DOHH2 (cell line): ENCODE results near the gene TSKU.

Source experiments
- H3F3A ChIP-seq: fragments of 200-600 bp; sonication (generic), shearing (Covaris generic); 2 replicates; pipeline ENCODE4 v1.6.0; 2016; ENCODE audit warnings: antibody characterized with exemption, mild to moderate bottlenecking; ENCODE audit not compliant: control insufficient read depth, insufficient read depth
- H3K27ac ChIP-seq: fragments of 200-600 bp; sonication (generic); 2 replicates; pipeline ENCODE4 v1.5.1; 2014; ENCODE audit warnings: low read depth, mild to moderate bottlenecking, low read length, moderate library complexity
- H3K27me3 ChIP-seq: fragments of 200-600 bp; sonication (generic); 2 replicates; pipeline ENCODE4 v1.6.1; 2014; ENCODE audit warnings: mild to moderate bottlenecking, low read length, mixed read lengths; ENCODE audit not compliant: control insufficient read depth
- H3K36me3 ChIP-seq: fragments of 200-600 bp; sonication (generic); 2 replicates; pipeline ENCODE4 v1.6.1; 2014; ENCODE audit warnings: mild to moderate bottlenecking, low read length, moderate library complexity, mixed read lengths; ENCODE audit not compliant: control insufficient read depth
- H3K4me1 ChIP-seq: fragments of 200-600 bp; sonication (generic); 2 replicates; pipeline ENCODE4 v1.6.1; 2014; ENCODE audit warnings: mild to moderate bottlenecking, low read length, mixed read lengths; ENCODE audit not compliant: control insufficient read depth
- H3K4me2 ChIP-seq: fragments of 200-600 bp; sonication (generic); 2 replicates; pipeline ENCODE4 v1.6.0; 2014; ENCODE audit warnings: mild to moderate bottlenecking, low read length, moderate library complexity
- H3K4me3 ChIP-seq: fragments of 200-600 bp; sonication (generic); 2 replicates; pipeline ENCODE4 v1.5.1; 2014; ENCODE audit warnings: mild to moderate bottlenecking, low read length, mixed read lengths
- H3K79me2 ChIP-seq: fragments of 200-600 bp; sonication (generic); 2 replicates; pipeline ENCODE4 v1.6.1; 2014; ENCODE audit warnings: mild to moderate bottlenecking, low read length, mixed read lengths; ENCODE audit not compliant: control insufficient read depth
- H3K9me2 ChIP-seq: fragments of 200-600 bp; sonication (generic); replicated peaks from 2 replicates; pipeline ENCODE4 v1.6.1; 2014; ENCODE audit warnings: mild to moderate bottlenecking, low read length, mixed read lengths; ENCODE audit not compliant: control insufficient read depth
- H3K9me3 ChIP-seq: fragments of 200-600 bp; sonication (generic); 2 replicates; pipeline ENCODE4 v1.6.1; 2014; ENCODE audit warnings: antibody characterized with exemption, low read length, mixed read lengths; ENCODE audit not compliant: control insufficient read depth, insufficient read depth
- H4K20me1 ChIP-seq: fragments of 200-600 bp; sonication (generic); 2 replicates; pipeline ENCODE4 v1.6.0; 2014; ENCODE audit warnings: low read depth, mild to moderate bottlenecking, antibody characterized with exemption, low read length, moderate library complexity; ENCODE audit not compliant: control insufficient read depth, insufficient read depth
- EZH2phosphoT487 ChIP-seq: fragments of 200-600 bp; sonication (generic); IDR thresholded peaks from 2 replicates; pipeline ENCODE4 v1.6.1; 2017; ENCODE audit warnings: borderline replicate concordance, mild to moderate bottlenecking, antibody characterized with exemption, low read length, moderate library complexity, mixed read lengths
- TF ChIP-seq, protein P1 (sequence below): fragments of 200-600 bp; sonication (generic); IDR thresholded peaks from one replicate; pipeline ENCODE4 v1.5.1; 2014; ENCODE audit warnings: antibody characterized with exemption, mild to moderate bottlenecking, low read depth, low read length; ENCODE audit not compliant: poor library complexity, severe bottlenecking

The TSKU gene

GRCh38 chr11:76739798-76740197 lies 43.4 kb upstream of the TSKU start:
- TF ChIP-seq, protein P1, sequence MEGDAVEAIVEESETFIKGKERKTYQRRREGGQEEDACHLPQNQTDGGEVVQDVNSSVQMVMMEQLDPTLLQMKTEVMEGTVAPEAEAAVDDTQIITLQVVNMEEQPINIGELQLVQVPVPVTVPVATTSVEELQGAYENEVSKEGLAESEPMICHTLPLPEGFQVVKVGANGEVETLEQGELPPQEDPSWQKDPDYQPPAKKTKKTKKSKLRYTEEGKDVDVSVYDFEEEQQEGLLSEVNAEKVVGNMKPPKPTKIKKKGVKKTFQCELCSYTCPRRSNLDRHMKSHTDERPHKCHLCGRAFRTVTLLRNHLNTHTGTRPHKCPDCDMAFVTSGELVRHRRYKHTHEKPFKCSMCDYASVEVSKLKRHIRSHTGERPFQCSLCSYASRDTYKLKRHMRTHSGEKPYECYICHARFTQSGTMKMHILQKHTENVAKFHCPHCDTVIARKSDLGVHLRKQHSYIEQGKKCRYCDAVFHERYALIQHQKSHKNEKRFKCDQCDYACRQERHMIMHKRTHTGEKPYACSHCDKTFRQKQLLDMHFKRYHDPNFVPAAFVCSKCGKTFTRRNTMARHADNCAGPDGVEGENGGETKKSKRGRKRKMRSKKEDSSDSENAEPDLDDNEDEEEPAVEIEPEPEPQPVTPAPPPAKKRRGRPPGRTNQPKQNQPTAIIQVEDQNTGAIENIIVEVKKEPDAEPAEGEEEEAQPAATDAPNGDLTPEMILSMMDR, result no peak
- no peak for TF ChIP-seq EZH2phosphoT487
- Histone ChIP-seq H3K4me1 (no peaks in the 10 kb centered on the region), H3K9me3 (no peaks in the 10 kb centered on the region), H3K79me2 (no peaks in the 10 kb centered on the region), H3K4me3 (no peak overlapping the region), H3K4me2 (no peak overlapping the region), H3K9me2 (no peaks in the 10 kb centered on the region), H3K27ac (no peak overlapping the region), H3K27me3 (peaks cover 5% of the 10 kb centered on the region; the same call in 1 of the 2 replicates), H4K20me1 (no peaks in the 10 kb centered on the region), H3K36me3 (no peaks in the 10 kb centered on the region), H3F3A (no peaks in the 10 kb centered on the region)

GRCh38 chr11:76740772-76741171 lies 42.4 kb upstream of the TSKU start:
- Histone ChIP-seq H3K4me2 (no peak overlapping the region), H3K9me2 (no peaks in the 10 kb centered on the region), H3K4me1 (no peaks in the 10 kb centered on the region), H3K79me2 (no peaks in the 10 kb centered on the region), H3K36me3 (no peaks in the 10 kb centered on the region), H4K20me1 (no peaks in the 10 kb centered on the region), H3K4me3 (no peak overlapping the region), H3F3A (no peaks in the 10 kb centered on the region), H3K9me3 (no peaks in the 10 kb centered on the region), H3K27ac (no peak overlapping the region), H3K27me3 (peaks cover 5% of the 10 kb centered on the region; the same call in 1 of the 2 replicates)
- TF ChIP-seq, protein P1, result no peak
- TF ChIP-seq EZH2phosphoT487, result no peak

DNA sequence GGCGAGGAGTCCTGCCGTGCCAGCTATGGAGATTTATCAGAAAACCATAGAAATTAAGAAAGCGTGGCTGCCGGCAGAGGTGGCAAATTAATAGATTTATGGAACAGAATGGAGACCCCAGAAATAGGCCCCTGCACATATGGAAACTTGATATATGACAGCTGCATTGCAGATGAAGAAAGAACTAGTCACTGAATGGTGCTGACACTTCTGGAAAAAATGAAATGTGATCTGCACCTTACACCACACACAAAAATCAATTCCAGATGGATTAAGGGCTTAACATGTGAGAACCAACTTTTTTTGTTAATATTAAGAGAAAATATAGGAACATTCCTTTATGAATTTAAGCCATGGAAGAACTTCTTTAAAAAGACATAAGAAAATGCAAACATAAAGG lies 40.3 kb upstream of the TSKU start:
- H3K79me2 ChIP-seq, result no peaks in the 10 kb centered on the region

More for the DNA sequence above, 40.3 kb upstream of the TSKU start:
- no peak overlapping the region for H3K27ac ChIP-seq
- no peaks in the 10 kb centered on the region for H3K36me3 ChIP-seq
- no peaks in the 10 kb centered on the region for H3F3A ChIP-seq
- H3K4me2 ChIP-seq, result no peak overlapping the region
- TF ChIP-seq, protein P1, result no peak
- TF ChIP-seq EZH2phosphoT487, result no peak
- no peaks in the 10 kb centered on the region for H3K9me2 ChIP-seq
- H3K27me3 ChIP-seq, result peaks cover 5% of the 10 kb centered on the region; the same call in 1 of the 2 replicates
- no peaks in the 10 kb centered on the region for H4K20me1 ChIP-seq
- no peaks in the 10 kb centered on the region for H3K9me3 ChIP-seq
- no peak overlapping the region for H3K4me3 ChIP-seq
- H3K4me1 ChIP-seq, result no peaks in the 10 kb centered on the region
